SU-DHL-6 (cell line): Measurements from ENCODE around the gene PDGFRA.

Experiments used
- CTCF ChIP-seq: fragments of 200-600 bp; sonication (generic); IDR thresholded peaks from one replicate; pipeline ENCODE4 v1.5.1; 2017; ENCODE audit warnings: antibody characterized with exemption, mild to moderate bottlenecking, low read length, moderate library complexity; ENCODE audit not compliant: insufficient read depth, poor library complexity, severe bottlenecking
- EZH2phosphoT487 ChIP-seq: fragments of 200-600 bp; sonication (generic), shearing (Covaris generic); conservative IDR thresholded peaks from 2 replicates; pipeline ENCODE4 v1.6.1; 2018; ENCODE audit warnings: mild to moderate bottlenecking, antibody characterized with exemption, low read length, moderate library complexity, mixed read lengths

GRCh38 chr4:54234497-54235205, 5.6 kb downstream of the PDGFRA start:
- TF ChIP-seq CTCF = no peak
- no peak for TF ChIP-seq EZH2phosphoT487
